ENCODE measurements around the gene TNNT2. TPM values are rescaled to one million over a fixed set of nuclear protein-coding genes. Genes with fewer than 3 reads are reported as not detected.

The TNNT2 gene
- total and polyA plus RNA-seq, 2 of the 4 experiments (the other 2 are of a cell fraction), result 0.18 to 1.2 TPM

GRCh38 chr1:201356236-201356635, 21.2 kb downstream of the TNNT2 start:
- Histone ChIP-seq H2AK5ac (ENCODE audit: low read depth, low read length) (no peak overlapping the region), H3K56ac (ENCODE audit: extremely low read depth, insufficient read depth, low read length) (no peak overlapping the region), H3K18ac (ENCODE audit: low read depth, low read length) (no peak overlapping the region), H3K9me3 (ENCODE audit: control insufficient read depth, insufficient read depth, low read length) (no peaks in the 10 kb centered on the region), H3K4ac (ENCODE audit: low read depth, low read length) (no peak overlapping the region), H4K8ac (ENCODE audit: low read depth in 2 of 2, low read length in 2 of 2) (no peak overlapping the region), H4K91ac (ENCODE audit: insufficient read depth, low read depth, low read length) (no peak overlapping the region), H3K23ac (ENCODE audit: low read depth, low read length) (no peak overlapping the region), H3K36me3 (ENCODE audit: control insufficient read depth, insufficient read depth, low read length) (no peaks in the 10 kb centered on the region), H4K20me1 (ENCODE audit: insufficient read depth, low read length) (no peaks in the 10 kb centered on the region; the same call in 1 of the 2 replicates), H3K9me1 (ENCODE audit: insufficient read depth, low read length) (no peaks in the 10 kb centered on the region), H3K4me3 (ENCODE audit: insufficient read depth, low read depth, low read length) (no peak overlapping the region), H2AK9ac (replicated peaks; ENCODE audit: low read depth, low read length, poor library complexity) (no peak overlapping the region), H2BK15ac (ENCODE audit: low read depth, low read length) (no peak overlapping the region), H2BK120ac (ENCODE audit: low read depth, low read length) (no peak overlapping the region), H3K14ac (replicated peaks; ENCODE audit: low read depth, low read length) (no peak overlapping the region), H2AFZ (replicated peaks; ENCODE audit: low read length, poor library complexity) (no peak overlapping the region), H4K5ac (ENCODE audit: low read depth, low read length) (no peak overlapping the region), H3K9ac (ENCODE audit: low read depth, low read length) (no peak overlapping the region), H3K27me3 (ENCODE audit: control insufficient read depth, insufficient read depth, low read length) (peaks cover 73% of the 10 kb centered on the region), H2BK5ac (ENCODE audit: low read depth, low read length, poor library complexity, severe bottlenecking) (no peak overlapping the region), H3K27ac (ENCODE audit: insufficient read depth, low read length) (no peak overlapping the region), H3K4me2 (ENCODE audit: low read depth, low read length) (no peak overlapping the region), H3K4me1 (ENCODE audit: control insufficient read depth, insufficient read depth, low read length) (no peaks in the 10 kb centered on the region), H3K79me1 (ENCODE audit: low read depth in 1 of 2, low read length in 2 of 2) (no peaks in the 10 kb centered on the region), H2BK20ac (ENCODE audit: low read depth, low read length) (no peak overlapping the region)
- POLR2A ChIA-PET (ENCODE audit: unreplicated experiment), result no interaction called here
- ATAC-seq (ENCODE audit: low read depth) (no peak), DNase-seq (no peak)
- WGBS, 2 experiments (ENCODE audit: extremely low coverage in 2 of 2, insufficient read length in 1 of 2), result 80% methylated on average over 2 of the region's 5 CpGs; no CpG with 5 or more reads in 1 of the 2 experiments
- BruUV-seq (replicated peaks), result no TSS peak
- intact Hi-C loops (cut with micrococcal nuclease) (no loop called here), dilution Hi-C loops (cut with HindIII; ENCODE audit: low sequenced_read_pairs, unreplicated experiment) (no loop called here), in situ Hi-C loops (cut with MboI; ENCODE audit: low sequenced_read_pairs) (no loop called here)
- TF ChIP-seq POLR2A (IDR thresholded peaks at IDR 0.05; ENCODE audit: low read depth, low read length) (no peak), BHLHE40 (IDR thresholded peaks at IDR 0.05; ENCODE audit: low read depth, low read length) (no peak), RAD21 (IDR thresholded peaks at IDR 0.05; ENCODE audit: low read length) (no peak)
- CTCF ChIA-PET, result no interaction called here

All from IMR-90 (cell line).